ENCODE results near the gene KIAA0513. TPM values are rescaled to one million over a fixed set of nuclear protein-coding genes. Genes with fewer than 3 reads are reported as not detected.

Gene KIAA0513
- total RNA-seq, 1 donor from 2014 or later, result 12.9 TPM

DNA sequence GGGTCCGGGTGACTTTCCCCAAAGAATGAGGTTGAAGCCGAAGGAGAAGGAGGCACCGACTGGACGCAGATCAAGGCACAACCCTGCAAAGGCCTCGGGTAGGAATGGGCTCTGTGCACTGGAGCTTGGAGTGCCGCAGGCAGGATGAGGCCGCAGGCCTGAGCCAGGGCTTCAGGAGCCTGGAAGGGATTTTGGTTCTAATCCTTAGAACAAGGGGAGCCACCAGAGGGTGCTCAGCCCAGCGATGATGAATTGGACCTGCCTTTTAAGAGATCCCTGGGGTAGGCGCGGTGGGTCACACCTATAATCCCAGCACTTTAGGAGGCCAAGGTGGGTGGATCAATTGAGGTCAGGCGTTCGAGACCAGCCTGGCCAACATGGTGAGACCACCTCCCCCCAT lies 76.6 kb downstream of the KIAA0513 start:
- Mint-ChIP-seq H3K4me1 (ENCODE audit: unreplicated experiment) (peaks cover 4% of the 10 kb centered on the region), H3K9me3 (no peaks in the 10 kb centered on the region), H3K36me3 (no peaks in the 10 kb centered on the region), H3K4me3 (no peak overlapping the region), H3K27me3 (peaks cover 3% of the 10 kb centered on the region), H3K27ac (no peak overlapping the region)
- DNase-seq (ENCODE audit: extremely low spot score, unreplicated experiment), result no peak
- TF ChIP-seq, protein P1, sequence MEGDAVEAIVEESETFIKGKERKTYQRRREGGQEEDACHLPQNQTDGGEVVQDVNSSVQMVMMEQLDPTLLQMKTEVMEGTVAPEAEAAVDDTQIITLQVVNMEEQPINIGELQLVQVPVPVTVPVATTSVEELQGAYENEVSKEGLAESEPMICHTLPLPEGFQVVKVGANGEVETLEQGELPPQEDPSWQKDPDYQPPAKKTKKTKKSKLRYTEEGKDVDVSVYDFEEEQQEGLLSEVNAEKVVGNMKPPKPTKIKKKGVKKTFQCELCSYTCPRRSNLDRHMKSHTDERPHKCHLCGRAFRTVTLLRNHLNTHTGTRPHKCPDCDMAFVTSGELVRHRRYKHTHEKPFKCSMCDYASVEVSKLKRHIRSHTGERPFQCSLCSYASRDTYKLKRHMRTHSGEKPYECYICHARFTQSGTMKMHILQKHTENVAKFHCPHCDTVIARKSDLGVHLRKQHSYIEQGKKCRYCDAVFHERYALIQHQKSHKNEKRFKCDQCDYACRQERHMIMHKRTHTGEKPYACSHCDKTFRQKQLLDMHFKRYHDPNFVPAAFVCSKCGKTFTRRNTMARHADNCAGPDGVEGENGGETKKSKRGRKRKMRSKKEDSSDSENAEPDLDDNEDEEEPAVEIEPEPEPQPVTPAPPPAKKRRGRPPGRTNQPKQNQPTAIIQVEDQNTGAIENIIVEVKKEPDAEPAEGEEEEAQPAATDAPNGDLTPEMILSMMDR (conservative IDR thresholded peaks at IDR 0.05), result no peak

DNA sequence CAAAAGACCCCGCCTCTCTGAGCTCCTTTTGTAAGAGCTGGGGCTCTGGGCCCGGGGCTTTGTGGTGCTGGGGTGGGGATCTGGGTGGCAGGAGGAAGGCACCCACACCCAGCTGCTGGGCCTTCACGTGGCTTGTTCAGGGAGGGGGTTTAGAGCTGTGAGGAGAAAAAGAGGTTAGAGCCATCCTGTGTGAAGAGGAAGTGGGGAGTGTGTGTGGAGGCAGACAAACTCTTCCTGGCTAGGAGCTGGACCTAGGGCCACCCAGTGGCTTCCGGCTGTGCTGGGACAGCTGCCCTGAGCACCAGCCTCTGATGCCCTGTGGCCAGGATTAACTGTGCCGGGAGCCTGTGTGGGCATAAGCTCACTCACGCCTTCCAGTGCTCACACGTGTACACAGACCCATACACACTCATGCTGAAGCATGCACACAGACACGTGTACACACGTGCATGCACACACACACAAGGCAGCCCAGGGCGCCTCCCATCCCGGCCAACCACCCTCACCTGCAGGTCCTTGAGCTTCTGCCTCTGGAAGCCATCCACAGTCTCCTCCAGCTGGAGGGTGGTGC lies 77.3 kb downstream of the KIAA0513 start:
- no peak for DNase-seq (ENCODE audit: extremely low spot score, unreplicated experiment)
- peaks cover 4% of the 10 kb centered on the region for H3K4me1 Mint-ChIP-seq (ENCODE audit: unreplicated experiment)
- no peaks in the 10 kb centered on the region for H3K9me3 Mint-ChIP-seq
- no peak overlapping the region for H3K27ac Mint-ChIP-seq
- no peak overlapping the region for H3K4me3 Mint-ChIP-seq
- peaks cover 3% of the 10 kb centered on the region for H3K27me3 Mint-ChIP-seq
- TF ChIP-seq, protein P1 (conservative IDR thresholded peaks at IDR 0.05), result no peak
- H3K36me3 Mint-ChIP-seq, result no peaks in the 10 kb centered on the region

DNA sequence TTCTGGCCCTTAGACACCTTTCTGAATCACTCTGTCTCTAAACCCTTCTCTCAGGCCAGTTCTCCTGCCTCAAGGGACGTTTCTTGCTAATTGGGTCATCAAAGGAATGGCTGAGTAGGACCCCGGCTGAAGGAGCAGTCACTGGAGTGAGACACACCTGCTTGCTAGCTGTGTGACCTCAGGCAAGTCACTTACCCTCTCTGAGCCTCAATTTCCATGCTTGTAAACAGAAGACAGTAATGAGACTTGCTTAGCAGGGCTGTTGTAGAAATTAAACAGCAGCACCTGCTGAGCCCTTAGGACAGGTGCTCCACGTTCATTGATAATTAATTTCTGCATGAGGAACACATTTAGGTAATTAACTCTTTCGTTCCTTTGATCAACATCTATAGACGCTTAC lies 77.9 kb downstream of the KIAA0513 start:
- no peak for DNase-seq (ENCODE audit: extremely low spot score, unreplicated experiment)
- Mint-ChIP-seq H3K4me3 (no peak overlapping the region), H3K36me3 (no peaks in the 10 kb centered on the region), H3K9me3 (no peaks in the 10 kb centered on the region), H3K27me3 (peaks cover 3% of the 10 kb centered on the region), H3K4me1 (ENCODE audit: unreplicated experiment) (peaks cover 4% of the 10 kb centered on the region), H3K27ac (no peak overlapping the region)
- TF ChIP-seq, protein P1 (conservative IDR thresholded peaks at IDR 0.05), result no peak

DNA sequence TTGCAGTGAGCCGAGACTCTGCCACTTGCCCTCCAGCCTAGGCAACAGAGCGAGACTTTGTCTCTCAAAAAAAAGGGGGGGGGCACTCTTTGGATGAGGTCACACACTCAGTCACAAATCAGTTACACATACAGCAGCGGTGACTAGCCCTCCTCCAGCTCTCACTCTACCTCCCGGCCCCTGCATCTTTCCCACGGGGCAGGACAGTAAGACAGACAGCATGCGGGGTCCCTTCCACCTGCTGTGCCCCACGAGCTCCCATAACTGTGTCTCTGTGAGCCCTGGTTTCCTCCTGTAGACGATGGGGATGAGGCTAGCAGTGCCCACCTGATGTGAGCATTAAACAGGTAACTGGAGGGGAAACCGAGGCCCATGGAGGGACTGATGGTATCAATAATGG lies 79.5 kb downstream of the KIAA0513 start:
- peaks cover 10% of the 10 kb centered on the region for H3K4me1 Mint-ChIP-seq (ENCODE audit: unreplicated experiment)
- TF ChIP-seq, protein P1 (conservative IDR thresholded peaks at IDR 0.05), result no peak
- no peaks in the 10 kb centered on the region for H3K36me3 Mint-ChIP-seq
- H3K9me3 Mint-ChIP-seq, result no peaks in the 10 kb centered on the region
- no peak overlapping the region for H3K27ac Mint-ChIP-seq
- no peak for DNase-seq (ENCODE audit: extremely low spot score, unreplicated experiment)
- H3K27me3 Mint-ChIP-seq, result no peaks in the 10 kb centered on the region
- H3K4me3 Mint-ChIP-seq, result no peak overlapping the region

DNA sequence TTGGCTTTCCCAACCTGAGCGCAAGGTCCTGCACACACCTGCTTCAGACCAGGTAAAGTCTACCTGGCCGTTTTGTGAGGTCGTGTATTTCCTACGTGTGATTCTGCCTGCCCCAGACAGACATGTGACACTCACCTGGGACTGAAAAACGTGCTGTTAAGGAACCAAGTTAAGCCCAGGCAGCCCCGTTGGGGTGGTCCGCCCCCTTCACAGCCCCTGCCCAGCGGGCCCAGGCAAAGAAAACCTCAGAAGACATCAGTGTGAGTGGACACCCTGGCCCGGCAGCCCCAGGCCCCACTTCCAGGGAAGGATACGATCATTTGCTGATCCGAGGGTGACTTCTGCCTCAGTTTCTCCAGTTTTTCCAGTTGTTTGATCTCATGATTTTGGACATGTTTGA lies 79.9 kb downstream of the KIAA0513 start:
- DNase-seq (ENCODE audit: extremely low spot score, unreplicated experiment), result no peak
- no peak overlapping the region for H3K27ac Mint-ChIP-seq
- no peak overlapping the region for H3K4me3 Mint-ChIP-seq
- no peaks in the 10 kb centered on the region for H3K9me3 Mint-ChIP-seq
- peaks cover 9% of the 10 kb centered on the region for H3K4me1 Mint-ChIP-seq (ENCODE audit: unreplicated experiment)
- TF ChIP-seq, protein P1 (conservative IDR thresholded peaks at IDR 0.05), result no peak
- H3K27me3 Mint-ChIP-seq, result no peaks in the 10 kb centered on the region
- no peaks in the 10 kb centered on the region for H3K36me3 Mint-ChIP-seq

DNA sequence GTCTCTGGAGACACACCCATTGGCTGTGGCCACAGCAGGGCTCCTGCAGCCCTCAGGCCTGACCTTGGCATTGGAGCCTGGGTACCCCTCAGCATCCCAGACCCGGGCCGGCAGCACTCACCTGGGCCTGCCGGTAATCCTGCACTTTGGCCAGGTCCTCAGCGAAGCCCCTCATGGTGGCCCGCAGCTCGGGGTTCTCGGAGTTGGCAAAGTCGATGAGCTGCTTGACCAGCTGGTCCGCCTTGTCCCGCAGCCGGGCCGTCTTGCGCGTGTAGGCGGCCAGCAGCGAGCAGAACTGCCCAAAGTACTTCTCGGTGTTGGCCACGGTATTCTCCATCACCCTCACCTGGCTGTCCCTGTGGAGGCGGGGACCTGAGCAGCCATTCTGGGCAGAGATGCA lies 82.5 kb downstream of the KIAA0513 start:
- Mint-ChIP-seq H3K27me3 (no peaks in the 10 kb centered on the region), H3K4me1 (ENCODE audit: unreplicated experiment) (peaks cover 20% of the 10 kb centered on the region), H3K4me3 (no peak overlapping the region), H3K36me3 (no peaks in the 10 kb centered on the region), H3K9me3 (no peaks in the 10 kb centered on the region), H3K27ac (no peak overlapping the region)
- no peak for DNase-seq (ENCODE audit: extremely low spot score, unreplicated experiment)
- TF ChIP-seq, protein P1 (conservative IDR thresholded peaks at IDR 0.05), result no peak
